ENCODE data around the gene STX19.
"Not testable (repeated sequence)": the region's sequence is repeated elsewhere in the genome, so short reads cannot be mapped to it uniquely, and the experiment has no call there.

STX19 gene

GRCh38 chr3:93983408-93983807 lies 45.0 kb downstream of the STX19 start:
- H3K4me3 ChIP-seq (replicated peaks in 1 of 2; ENCODE audit: low read depth in 2 of 2, low read length in 2 of 2): no peak overlapping the region
- DNase-seq (ENCODE audit: low read depth in 2 of 2): no peak
- TF ChIP-seq CTCF (IDR thresholded peaks at IDR 0.05; ENCODE audit: low read depth, low read length): no peak

- TF ChIP-seq CTCF (IDR thresholded peaks at IDR 0.05; ENCODE audit: low read depth, low read length): no peak
- H3K4me3 ChIP-seq (replicated peaks in 1 of 2; ENCODE audit: low read depth in 2 of 2, low read length in 2 of 2): no peak overlapping the region
- DNase-seq (ENCODE audit: low read depth in 2 of 2): no peak
Observed at GRCh38 chr3:93981649-93982048, 46.7 kb downstream of the STX19 start.

GRCh38 chr3:93979850-93980676 lies 48.3 kb downstream of the STX19 start, which contains the start of gene ARL13B:
TSS of gene ARL13B (plus strand) at chr3:93980155. CDS start at chr3:93980424, 269 bp downstream.
- no peak for TF ChIP-seq CTCF (IDR thresholded peaks at IDR 0.05; ENCODE audit: low read depth, low read length)
- peak within 1 kb of the TSS; percentile 93 for H3K4me3 ChIP-seq (replicated peaks in 1 of 2; ENCODE audit: low read depth in 2 of 2, low read length in 2 of 2)
- DNase-seq (ENCODE audit: low read depth in 2 of 2): peak; percentile 99

GRCh38 chr3:93973131-93974126 lies 55.0 kb downstream of the STX19 start, which contains the start of gene PROS1:
TSS of gene PROS1 (minus strand) at chr3:93973896. CDS start at chr3:93973749, 147 bp downstream.
- TF ChIP-seq CTCF (IDR thresholded peaks at IDR 0.05; ENCODE audit: low read depth, low read length): no peak
- peak within 1 kb of the TSS; percentile 61 to 68 for H3K4me3 ChIP-seq (replicated peaks in 1 of 2; ENCODE audit: low read depth in 2 of 2, low read length in 2 of 2)
- peak; percentile 83 to 97 for DNase-seq (ENCODE audit: low read depth in 2 of 2)

- no peak for TF ChIP-seq CTCF (IDR thresholded peaks at IDR 0.05; ENCODE audit: low read depth, low read length)
- H3K4me3 ChIP-seq (replicated peaks in 1 of 2; ENCODE audit: low read depth in 2 of 2, low read length in 2 of 2): no peak overlapping the region
- DNase-seq (ENCODE audit: low read depth in 2 of 2): no peak
Observed at GRCh38 chr3:93969997-93970396, 58.4 kb downstream of the STX19 start.

- DNase-seq (ENCODE audit: low read depth in 2 of 2): peak; percentile 59 to 72
- H3K4me3 ChIP-seq (replicated peaks in 1 of 2; ENCODE audit: low read depth in 2 of 2, low read length in 2 of 2): no peak overlapping the region
- TF ChIP-seq CTCF (IDR thresholded peaks at IDR 0.05; ENCODE audit: low read depth, low read length): no peak
Observed at GRCh38 chr3:93969443-93969842, 59.0 kb downstream of the STX19 start.

- DNase-seq (ENCODE audit: low read depth in 2 of 2); H3K4me3 ChIP-seq (replicated peaks in 1 of 2; ENCODE audit: low read depth in 2 of 2, low read length in 2 of 2): not testable (repeated sequence)
Observed at GRCh38 chr3:93965106-93965505, 63.3 kb downstream of the STX19 start.
